GM21381 (cell line): Measurements from ENCODE around the gene ADAM12.

Experiments
- ATAC-seq: cut with Tn5 transposase; IDR thresholded peaks from one replicate; pipeline ENCODE4 v1.9.1; 2021; ENCODE audit warnings: mild to moderate bottlenecking, moderate library complexity; ENCODE audit not compliant: unreplicated experiment

Gene ADAM12

DNA sequence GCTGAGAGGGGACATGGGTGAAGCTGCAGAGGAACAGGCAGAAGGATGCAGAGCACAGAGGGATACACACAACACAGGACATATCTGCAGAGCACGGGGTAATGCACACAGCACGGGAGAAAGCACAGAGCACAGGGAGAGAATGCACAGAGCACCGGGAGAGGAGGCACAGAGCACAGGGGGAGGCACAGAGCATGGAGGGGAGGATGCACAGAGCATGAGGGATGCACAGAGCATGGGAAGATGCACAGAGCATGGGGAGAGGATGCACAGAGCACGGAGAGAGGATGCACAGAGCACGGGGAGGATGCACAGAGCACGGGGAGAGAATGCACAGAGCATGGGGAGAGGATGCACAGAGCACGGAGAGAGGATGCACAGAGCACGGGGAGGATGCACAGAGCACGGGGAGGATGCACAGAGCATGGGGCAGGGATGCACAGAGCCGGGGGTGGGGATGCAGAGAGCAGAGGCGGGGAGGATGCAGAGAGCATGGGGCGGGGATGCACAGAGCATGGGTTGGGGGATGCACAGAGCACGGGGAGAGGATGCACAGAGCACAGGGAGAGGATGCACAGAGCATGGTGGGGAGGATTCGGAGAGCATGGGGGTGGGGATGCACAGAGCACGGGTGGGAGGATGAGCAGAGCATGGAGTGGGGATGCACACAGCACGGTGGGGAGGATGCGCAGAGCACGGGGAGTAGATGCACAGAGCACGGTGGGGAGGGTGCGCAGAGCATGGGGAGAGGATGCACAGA, 230.0 kb downstream of the ADAM12 start:
- ATAC-seq = no peak

DNA sequence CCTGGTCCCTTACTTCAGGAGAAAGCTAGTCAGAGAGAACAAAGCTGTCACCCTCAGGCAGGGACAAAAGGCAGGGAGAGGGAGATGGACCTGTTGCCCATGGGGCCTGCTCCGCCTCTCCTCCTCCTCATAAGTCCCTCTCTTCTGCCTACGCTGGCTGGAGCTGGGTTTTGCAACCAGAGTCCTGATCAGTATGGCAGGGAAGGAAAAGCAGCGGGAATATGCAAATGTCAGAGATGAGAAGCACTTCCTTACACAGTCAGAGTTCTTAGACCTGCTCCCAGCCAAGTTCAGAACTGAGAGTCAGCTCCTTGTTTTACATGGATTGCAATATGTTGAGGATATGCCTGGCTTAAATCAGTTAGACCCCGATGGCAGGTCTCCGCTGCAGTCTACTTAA, 231.1 kb downstream of the ADAM12 start:
- ATAC-seq = no peak

DNA sequence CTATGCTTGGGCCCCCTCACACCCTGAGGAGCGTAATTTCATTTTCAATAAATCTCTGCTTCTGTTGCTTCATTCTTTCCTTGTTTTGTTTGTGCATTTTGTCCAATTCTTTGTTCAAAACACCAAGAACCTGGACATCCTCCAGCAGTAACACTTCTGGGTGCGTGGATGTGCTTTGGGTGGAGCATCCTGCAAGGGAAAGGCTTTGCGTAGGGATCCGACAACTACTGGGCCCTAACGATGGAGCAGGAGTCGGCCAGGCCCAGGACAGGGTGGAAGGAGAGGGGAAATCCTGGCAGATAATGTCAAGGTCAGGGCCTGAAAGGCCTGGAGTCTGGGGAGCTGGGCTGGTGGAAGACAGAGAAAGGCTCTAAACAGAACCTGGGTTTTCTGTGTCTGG, 231.8 kb downstream of the ADAM12 start:
- ATAC-seq = no peak

DNA sequence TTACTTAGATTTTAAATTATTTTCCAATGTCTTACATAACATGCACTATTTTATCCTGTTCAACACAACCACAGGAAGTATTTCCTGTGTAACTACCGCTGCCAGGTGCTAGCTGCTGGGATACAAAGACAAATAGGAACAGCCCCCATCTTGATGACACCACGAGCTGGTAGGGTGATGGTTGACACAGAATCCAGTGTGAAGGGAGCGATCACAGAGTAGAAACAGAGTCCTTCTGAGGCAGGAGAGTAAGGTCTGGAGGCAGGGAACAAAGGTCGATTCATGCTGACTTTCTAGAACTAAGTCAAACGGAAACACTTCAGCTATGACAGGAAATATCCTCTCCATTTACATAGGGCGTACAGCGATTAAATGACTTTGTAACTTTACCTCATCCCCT, 232.3 kb downstream of the ADAM12 start:
- ATAC-seq = no peak

DNA sequence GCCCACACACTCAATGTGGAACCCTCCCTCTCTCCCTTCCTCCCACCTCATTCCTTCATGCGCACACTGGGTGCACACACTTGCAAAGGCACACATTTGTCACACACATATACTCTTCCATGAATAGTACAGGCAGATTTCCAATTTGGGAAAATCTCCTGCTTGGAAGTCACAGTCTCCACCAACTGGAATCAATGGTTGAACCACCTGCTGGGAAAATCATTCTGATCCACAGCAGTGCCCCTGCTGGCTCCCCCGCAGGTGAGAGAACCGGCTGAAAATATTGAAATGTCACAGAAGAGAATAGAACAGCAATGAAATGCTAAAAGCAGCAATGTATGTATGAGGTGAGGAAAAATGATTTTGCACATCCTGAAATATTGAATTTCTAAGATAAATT, 232.7 kb downstream of the ADAM12 start:
- ATAC-seq = no peak

DNA sequence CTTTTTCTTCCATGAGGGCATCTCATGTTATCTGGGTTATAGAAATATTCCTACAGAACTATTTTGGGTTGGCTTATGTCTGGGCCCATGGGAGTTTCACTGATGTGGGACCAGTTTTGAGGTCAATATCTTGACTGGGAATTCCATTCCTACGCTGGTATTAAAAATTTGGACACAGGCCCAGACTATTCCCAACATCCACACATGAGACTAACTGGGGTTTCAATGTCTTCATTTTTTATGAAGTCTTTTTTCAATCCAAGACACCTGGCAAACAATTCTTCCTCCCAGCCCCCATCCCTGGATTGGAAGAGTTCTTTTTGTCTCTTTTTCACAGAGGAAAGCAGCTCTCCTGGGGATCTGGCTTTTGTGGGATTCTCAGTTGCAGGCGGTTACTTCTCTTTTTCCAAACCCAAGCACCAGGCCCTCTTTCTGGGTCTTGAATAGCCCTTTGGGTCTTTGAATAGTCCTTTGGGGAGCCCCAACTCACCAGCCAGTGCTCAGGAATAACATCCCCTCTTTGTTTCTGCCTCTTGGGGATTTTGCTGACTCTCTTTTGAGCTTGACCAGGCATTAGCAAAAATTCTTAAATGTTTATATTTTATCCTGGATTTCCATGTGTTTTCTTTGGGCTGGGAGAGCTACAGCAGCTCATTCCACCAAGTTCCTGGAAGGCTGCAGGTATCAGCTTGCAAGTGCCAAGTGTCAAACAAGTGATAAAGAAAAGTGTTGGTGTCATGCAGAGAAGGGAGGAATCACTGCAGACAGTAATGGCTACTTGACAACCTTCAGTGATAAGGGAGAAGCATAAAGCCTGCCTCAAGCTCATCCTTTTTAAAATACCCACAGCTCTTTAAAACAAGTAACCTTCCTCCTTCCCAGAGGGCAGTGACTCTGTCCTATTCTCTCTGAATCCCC, 234.3 kb downstream of the ADAM12 start:
- ATAC-seq = no peak

DNA sequence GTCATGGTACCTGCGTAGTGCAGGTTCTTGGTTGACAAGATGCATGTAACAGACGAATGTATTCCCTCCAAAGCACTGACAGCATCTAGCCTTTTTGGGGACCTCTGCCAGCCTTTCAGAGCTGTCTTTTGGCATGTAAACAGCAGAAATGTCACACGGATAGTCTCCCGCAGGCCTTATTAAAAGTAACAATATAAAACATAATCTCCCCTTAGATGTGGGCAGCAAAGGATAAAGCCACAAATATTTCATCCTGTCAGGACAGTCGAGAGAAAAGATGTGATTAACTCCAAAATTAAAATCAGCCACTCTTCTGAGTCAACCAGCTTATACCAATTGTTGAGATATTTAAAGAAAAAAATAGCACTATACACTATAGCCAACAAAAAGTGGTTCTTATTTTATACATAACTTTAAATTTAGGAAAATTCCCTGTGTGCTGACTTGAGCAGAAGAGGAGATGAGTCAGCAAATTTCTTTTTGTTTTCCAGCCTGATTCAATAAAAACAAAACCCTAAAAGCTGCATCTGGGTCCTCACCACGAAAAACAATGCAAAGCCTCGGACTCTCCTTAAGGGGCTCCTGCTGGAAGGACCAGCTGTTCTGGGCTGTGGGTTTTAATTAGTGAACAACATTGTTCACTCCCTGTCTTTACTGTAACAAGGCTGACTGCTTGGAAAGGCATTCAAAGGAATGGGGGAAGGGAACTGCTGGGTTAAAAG, 240.2 kb downstream of the ADAM12 start:
- no peak for ATAC-seq

DNA sequence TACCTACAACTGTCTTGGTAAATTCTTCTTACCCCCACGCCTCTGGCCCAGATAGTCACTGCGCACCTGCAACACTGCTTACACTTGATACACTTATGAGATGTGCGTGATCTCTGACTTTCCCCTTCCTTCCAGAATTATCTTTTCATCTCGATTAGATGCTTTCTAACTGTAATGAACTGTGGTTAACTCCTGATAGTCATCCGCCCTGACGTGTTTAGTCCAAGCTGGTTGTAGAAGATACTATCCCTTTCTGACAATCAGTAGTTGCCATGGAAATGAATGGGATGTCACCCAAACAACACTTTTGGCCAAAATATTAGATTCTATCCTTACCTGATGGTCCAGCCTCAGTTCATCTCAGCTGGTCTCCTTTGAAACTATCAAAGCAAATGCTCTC, 241.5 kb downstream of the ADAM12 start:
- ATAC-seq = no peak

DNA sequence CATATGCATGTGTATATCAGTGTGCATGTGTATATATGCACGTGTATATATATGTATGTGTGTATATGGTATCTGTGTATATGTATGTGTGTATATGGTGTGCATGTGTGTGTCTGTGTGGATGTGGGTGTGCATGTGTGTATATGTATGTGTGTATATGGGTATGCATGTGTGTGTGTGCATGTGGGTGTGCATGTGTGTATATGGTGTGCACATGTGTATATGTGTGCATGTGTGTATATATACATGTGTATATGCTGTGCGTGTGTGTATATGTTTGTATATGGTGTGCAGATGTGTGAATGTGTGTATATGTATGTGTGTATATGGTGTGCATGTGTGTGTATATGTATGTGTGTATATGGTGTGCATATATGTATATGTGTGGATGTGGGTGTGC, 245.2 kb downstream of the ADAM12 start:
- no peak for ATAC-seq

DNA sequence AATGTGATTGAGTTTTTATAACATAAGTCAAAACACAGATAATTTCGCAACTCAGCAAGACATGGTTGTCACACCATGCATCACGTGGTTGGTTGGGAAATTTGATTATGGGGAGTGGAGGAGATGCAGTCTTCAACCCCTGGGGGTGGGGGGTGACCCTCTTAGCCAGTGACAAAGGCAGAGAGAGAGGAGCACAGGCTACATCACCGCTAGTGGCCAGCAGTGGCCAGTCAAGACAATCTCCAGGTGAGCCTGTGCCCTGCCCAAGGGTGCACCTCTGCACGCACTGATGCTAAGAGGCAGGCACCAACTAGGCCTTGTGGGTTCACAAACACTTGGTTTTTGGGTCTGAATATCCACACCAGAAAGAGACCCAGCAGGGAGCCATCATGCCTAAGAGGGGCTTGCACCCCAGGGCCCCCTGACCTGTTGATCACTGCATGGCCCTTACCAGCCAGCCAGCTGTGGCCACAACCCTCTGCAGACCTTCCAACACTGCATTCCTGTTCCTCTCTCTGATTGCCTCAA, 247.5 kb downstream of the ADAM12 start:
- no peak for ATAC-seq

DNA sequence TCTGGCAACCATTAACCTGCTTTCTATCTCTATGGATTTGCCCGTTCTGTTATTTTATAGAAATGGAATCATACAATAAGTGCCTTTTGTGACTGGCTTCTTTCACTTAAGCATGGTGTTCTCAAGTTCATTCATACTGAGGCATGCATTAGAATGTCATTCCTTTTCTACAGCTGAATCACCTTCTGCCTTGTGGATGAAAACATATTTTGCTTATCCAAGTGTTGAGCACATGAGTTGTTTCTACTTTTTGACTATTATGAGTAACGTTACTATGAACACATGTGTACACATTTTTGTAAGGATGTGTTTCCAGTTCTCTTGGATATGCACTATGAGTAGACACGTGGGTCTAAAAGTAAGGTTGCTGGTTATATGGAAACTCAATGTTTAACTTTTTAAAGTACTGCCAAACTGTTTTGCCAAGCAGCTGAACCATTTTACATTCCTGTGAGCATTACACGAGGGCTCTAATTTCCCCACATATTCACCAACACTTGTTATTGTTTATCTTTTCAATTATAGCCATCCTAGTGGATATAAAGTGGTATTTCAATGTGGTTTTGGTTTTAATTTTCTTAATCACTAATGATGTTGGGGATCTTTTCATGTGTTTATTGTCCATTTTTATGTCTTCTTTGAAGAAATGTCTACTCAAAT, 250.6 kb downstream of the ADAM12 start:
- ATAC-seq = no peak

DNA sequence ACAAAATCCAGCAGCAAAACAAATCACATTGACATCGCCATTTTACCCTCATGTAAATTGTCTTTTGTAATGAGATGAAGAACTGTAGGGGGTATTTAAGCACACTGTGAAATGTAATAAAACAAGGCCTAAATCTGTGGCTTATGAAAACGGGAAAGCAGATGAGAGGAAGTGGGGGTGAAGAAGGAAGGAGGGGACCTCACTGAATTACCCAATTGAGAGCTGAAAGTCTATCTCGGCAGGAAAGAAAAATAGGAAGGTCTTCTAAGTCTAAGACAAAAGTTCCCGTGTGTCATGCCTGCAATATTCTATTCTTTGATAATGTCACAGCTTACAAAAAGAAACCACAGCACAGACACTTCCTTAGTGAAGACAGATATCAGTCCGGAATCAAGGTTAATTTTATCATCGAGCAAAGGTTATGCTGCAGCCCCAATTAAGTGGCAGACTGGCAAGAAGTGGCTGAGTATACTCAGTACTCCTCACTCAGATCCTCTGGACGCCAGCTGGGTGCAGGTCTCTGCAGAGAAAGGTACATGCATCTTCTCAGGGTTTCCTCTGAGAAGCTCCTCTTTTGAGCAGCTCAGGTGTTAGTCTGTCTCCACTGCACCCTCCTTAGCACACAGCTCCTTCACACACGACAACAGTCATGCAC, 252.2 kb downstream of the ADAM12 start:
- ATAC-seq = no peak

DNA sequence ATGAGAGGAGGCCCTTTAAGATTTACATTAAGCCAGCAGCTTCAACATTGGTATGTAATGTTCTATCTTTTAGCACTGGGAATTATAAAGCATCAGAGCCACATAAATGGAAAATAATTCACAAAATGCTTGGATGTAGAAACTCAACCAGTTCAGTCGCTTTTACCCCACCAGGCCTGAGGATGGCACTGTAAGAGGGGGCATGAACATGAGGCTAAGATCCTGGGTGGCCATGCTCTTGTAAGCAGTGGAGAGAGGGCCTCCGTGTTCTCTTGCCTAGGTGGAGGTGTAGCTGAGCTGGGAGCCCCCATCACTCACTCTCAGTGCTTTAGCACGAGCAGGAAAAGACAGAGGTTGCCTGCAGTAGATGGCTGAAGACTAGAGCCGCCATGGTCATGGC, 253.1 kb downstream of the ADAM12 start:
- no peak for ATAC-seq

DNA sequence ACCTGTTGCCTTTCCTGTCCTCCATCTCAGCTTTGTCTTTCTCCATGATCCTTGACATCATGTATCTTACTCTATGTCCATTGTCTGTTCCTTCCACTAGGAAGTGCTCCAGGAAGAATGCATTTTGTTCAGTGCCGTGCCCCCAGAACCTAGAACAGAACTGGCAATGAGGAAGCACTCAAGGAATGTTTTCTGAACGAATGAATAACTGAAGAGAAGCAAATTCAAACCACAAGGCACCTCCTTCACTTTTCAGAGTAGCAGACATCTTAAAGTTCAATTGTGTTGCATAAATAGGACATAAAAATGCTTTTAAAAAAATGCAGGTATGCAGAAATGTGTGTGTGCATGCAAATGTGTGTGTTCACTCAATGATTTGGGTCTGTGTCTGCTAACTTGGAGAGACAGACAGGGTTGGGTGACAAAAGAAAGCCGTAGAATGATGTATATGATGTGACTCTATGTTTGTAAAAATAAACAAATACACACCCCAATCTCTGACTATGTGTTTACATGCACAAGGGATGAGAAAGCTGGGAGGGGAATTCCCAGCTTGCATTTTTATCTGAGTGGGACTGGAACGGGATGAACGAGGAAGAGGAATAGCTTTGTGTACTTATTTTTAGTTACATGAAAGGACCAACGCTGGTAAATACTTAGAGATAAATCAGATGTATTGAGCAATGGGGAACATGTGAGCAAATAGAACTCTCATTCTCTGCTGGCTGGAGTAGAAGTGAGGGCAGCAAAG, 254.2 kb downstream of the ADAM12 start:
- ATAC-seq = no peak

DNA sequence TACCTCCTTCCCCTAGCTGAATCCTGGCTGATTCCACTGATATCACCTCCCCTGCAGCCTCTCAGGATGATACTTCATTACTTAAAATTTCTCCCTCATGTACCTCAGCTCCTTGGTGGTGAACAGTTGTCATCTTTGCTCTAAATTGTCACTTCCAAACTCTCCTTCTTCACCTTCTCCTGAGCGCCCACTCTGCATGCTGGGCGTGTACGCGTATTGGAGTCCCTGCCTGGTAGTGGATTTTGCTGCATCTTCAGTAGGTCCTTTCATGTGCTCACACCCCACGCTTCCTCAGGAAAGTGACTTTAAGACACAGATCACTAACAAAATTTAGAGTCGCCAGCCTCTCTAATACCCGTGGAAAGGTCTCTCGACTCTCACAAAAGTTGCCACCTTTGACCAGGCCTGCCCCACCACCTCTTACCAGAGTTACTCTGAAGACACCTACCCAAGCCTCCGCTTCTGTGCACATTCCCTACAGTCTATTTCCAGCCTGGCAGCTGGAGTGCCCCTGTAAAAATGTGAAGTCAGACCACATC, 255.1 kb downstream of the ADAM12 start:
- ATAC-seq = no peak

DNA sequence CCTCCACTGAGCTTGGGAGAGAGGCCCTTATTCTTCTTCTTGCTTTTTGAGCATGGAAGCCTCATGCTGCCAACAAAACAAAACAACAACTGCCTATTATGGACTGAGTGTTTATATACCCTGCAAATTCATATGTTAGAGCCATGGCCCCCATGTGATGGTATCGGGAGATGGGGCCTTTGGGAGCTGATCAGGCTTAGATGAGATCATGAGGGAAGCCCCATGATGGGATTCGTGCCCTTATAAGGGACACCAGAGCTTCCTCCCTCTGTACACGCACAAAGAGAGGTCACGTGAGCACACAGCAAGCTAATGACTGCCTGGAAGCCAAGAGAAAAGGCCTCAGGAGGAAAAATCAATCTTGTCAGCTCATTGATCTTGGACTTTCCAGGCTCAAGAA, 256.9 kb downstream of the ADAM12 start:
- ATAC-seq = no peak

DNA sequence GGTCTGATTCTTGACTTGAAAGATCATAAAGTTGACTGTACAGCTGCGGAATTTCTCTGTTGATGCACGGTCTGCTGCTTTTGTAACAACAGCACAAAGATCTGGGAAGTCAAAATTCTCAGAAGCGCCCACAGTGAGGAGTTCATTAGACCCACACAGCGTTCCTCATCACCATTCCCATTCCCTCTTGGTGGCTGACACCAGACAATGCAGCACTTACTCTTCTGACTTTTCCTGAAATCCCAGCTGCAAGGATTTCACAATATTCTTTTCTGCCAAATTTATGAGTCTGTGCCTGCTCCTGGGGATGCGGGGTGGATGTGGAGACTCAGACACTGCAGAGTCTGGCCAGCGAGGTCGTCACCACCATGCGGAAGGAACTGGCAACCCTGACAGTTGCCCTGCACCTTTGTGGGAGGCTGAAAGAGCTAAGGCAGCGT, 258.0 kb downstream of the ADAM12 start:
- ATAC-seq = no peak

DNA sequence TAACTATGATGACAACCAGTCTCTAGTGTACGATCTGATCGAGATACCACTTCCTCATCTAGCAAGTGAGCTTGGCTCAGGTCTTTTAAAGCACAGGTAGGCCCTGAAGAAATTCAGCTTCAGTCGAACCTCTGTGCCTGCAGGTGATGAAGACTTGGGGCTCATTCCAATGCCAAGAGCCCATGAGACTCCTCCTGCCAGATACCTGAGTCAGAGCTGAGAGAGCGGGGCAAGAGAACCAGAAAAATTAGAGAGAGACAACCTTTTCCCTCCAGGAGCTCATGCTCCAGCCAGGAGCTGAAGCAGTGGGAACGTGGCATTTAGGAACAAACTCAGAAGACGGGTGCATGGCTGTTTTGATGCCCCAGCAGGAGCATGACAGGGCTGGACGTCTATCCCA, 259.3 kb downstream of the ADAM12 start:
- ATAC-seq = no peak

DNA sequence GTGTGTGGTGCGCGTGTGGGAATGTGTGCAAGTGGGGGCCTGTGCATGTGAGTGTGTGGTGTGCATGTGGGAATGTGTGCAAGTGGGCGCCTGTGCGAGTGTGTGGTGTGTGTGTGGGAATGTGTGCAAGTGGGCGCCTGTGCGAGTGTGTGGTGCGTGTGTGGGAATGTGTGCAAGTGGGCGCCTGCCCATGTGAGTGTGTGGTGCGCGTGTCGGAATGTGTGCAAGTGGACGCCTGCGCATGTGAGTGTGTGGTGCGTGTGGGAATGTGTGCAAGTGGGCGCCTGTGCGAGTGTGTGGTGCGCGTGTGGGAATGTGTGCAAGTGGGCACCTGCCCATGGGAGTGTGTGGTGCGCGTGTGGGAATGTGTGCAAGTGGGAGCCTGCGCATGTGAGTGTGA, 259.7 kb downstream of the ADAM12 start:
- ATAC-seq = no peak
